CD4-positive, alpha-beta T cell treated with Interleukin-17A for 1 hour (primary cell): ENCODE measurements around the gene FANCI.

Experiments
- DNase-seq: peaks from one replicate; pipeline ENCODE4 v3.0.0-alpha.2; 2020

Gene FANCI

DNA sequence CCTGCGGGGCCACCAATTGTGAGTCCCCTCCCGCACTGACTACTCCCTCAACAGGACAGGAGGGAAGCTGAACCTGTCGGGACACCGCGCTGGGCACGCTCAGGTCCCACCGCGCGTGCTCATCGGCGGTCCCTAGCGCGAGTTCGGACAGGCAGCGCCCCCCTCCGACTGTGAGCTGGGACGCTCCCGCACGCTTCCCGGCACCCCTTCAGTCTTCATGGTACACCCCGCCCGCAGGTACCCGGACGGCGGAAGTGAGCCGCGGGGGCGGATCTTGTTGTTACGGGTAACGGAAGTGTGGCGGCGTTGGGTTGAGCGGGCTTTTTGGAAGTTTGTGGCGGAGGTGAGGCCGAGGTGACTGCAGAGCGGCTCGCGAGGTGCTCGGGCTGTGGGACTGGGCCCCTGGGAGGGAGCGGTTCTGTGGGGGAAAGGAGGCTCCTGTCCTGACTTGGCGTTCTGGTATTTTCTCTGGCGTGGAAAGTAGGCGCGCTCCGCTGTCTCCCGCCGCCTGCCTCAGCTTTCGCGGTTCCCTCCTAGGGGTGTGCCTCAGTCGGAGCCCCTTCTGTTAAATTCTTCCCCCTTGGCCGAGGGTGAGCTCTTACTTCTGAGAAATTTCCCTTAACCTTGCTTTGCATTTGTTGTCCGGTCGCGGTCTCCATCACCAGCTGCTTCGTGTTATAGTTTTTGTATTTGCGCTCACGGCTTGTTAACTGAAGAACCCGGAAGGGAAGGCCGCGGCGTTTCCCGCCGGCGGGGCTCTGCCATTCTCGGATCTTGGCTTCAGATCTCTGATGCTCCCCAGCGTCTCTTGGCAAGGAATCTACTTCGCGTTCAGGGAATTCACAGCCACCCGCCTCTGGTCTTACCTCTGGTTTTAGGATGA is at the start of gene FANCI:
FANCI (plus strand) TSS at position 289 of the 883 bp plus-strand sequence. CDS start 3,669 bp downstream, outside the sequence.
- peak; percentile 96 for DNase-seq

DNA sequence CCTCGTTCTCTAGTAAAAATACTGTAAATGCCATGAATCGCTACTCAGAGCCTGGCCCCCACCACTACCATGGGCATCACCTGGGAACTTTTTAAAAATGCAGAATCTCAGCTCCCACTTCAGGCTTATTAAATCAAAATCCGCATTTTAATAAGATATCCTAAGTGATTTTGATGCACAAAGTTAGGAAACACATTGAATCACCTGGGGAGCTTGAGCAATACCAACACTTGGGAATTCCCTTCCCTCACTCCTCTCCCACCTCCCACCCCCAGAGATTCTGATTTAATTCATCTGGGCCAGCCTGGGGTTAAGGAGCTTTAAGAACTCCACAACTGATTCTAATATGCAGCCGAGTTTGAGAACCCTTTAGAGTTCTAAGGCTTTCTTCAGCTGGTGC is 49.2 kb upstream of the FANCI start:
- no peak for DNase-seq

DNA sequence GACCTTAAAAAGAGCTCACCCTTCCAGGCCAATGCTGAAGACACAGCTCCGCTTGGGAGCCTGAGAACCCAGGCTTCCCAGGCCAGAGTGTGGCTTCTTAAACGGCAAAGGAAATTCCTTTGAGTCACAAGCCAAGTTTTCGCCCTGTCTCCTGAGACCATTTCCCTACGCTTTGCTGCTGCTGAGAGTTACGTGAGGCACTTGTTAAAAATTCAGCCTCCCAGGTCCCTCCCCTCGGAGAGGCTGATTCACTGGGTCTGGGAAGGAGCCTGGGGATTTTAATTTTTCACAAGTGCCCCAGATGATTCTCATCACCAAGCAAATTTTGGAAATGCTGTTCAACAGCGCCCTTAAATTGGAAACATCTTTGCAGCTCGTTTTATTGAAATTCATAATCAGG is 47.9 kb upstream of the FANCI start:
- DNase-seq: no peak

DNA sequence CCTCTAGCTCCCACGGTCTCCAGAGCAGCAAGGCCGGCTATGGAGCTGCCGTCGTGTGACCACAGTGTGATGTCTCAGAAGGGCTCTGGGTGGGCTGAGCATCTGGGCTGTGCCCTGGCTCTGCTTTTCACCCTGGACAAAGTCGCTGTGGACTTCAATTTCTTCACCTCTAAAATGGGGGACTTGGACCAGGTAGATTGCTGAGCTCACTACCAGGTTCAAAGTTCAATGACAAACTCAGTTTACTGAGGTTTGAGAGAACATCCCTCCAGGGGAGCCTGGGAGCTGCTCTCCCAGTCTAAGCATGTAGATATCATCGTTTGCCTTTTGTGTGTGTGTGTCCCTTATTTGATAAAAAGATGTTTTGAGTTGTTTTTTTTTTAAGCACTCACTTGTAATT is 47.5 kb upstream of the FANCI start:
- DNase-seq: no peak

DNA sequence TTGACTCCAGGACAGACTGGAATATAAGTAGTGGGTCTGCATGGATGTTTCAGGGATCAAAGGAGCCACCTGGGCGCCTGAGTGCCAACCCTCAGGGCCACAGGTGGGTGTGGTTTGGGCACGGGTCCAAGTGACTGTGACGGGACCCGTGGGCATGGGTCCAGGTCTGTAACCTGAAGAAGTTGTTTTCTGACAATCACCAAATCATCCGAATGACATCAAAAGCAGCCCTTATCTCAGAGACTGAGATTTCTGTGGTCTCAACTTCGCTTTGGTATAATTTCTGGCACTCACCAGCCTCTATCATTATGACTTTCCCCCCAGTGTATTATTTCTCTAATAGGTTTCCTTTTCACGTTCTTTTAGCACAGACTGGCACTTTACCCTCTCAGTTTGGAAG is 46.8 kb upstream of the FANCI start:
- DNase-seq: no peak

DNA sequence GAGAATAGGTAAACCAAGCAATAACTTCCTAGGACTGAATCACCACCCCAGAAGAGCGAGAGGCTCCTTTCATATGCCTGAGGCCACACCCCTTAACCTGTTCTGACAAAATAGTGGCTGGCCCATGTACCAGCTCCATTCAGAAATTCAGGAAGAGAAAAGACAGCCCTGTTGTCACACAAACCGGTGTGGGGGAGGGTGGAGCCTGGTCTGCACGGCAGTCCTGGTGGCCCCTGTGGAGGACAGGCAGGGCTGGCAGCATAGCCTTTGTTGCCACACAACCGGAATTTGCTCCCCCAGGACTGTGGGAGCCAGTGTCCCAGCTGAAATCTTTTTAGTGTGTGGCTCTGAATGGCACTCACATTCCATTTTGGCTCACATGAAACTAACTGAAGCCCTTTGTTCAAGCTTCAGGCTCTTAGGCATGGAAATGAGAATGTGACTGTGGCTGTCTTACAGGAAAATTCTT is 46.2 kb upstream of the FANCI start:
- no peak for DNase-seq

DNA sequence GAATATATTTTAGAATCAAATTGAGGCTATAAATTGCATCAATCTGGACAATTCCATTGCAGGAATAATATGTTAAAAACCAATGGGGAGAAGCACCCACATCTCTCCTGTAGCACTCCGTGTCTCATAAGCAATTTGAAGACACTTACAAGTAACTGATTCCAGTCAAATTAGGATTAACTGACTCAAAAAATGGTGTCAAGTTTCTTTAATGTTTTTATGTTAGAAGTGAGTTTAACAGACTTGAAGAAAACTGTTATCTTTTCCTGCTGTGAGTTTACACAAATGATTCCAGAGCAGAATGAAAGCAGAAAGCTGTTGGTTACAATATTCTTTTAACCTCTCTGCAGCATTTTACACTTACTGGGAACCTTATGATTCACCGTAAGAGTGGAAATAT is 45.6 kb upstream of the FANCI start:
- DNase-seq: no peak

DNA sequence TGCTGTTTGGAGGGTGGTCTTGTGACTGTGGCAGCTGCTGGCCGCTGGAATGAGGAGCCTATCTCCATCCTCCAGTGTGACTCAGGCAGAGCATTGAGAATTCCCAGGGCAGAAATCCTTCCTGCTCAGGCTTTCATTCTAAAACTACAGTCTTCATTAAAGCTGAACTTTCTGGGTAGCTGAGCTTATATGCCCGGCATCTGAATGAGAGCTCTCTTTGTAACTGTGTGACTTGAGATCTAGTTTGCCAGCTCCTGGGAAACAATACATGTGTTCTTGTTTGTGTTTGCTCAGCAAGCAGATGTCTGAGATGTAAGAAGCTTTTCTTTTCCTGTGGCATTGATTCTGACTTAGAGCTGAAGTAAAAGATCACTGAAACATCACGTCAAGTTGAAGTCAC is 44.8 kb upstream of the FANCI start:
- DNase-seq: no peak

DNA sequence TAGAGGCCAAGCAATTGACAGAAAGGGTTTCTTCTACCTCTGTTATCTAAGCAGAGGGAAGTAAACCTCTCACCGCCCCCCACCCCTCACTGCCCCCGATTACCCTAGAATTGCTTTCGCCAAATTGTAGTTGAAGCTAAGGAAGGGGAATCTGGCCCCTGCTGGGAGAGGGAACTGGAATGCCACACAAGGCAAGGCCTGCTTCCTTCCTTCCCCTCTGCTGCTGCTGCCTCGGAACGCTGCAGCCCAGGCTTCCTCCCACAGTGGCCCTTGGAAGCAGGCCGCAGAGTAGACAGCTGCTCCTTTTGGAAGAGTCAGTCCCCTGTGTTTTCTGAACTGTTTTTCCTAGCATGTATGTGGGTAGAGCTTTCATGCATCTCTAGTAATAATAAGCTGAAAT is 44.0 kb upstream of the FANCI start:
- no peak for DNase-seq

DNA sequence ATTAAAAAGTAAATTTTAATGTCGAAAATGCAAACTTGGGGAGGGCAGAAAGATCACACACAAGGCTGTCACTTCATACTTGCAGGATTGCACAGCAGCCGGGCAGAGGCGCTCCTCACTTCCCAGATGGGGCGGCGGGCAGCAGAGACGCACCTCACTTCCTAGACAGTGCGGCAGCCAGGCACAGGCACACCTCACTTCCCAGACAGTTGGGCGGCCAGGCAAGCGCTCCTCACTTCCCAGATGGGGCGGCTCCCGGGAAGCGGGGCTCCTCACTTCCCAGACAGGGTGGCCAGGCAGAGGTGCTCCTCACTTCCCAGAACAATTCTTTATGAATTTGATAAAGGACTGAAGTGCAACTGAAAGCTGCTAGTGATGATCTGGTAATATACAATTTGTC is 43.6 kb upstream of the FANCI start:
- no peak for DNase-seq

DNA sequence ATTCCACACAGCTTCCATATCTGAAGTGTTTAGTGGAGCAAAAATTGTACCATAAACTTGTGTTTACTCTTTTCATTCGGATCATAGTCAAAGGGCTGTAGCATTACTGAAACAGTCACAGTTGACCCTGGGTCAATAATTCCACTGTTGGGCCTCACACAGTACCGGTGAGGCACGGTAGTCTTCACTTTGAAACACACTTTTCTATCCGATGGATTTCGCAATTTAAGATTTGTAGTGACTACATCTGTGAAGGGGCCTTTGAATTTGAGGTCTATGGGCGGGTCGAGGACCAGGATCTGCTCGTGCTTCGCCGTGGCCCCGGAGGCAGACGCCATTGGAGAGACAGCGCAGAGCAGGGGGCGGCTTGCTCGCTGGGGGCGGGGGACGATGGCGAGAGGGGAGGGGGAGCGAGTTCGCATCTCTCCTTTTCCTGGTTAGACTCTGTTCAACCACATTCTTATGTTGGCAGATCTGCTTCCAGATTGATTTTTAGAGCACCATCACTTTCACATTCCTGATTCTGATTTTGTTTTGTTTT is 42.2 kb upstream of the FANCI start:
- no peak for DNase-seq

DNA sequence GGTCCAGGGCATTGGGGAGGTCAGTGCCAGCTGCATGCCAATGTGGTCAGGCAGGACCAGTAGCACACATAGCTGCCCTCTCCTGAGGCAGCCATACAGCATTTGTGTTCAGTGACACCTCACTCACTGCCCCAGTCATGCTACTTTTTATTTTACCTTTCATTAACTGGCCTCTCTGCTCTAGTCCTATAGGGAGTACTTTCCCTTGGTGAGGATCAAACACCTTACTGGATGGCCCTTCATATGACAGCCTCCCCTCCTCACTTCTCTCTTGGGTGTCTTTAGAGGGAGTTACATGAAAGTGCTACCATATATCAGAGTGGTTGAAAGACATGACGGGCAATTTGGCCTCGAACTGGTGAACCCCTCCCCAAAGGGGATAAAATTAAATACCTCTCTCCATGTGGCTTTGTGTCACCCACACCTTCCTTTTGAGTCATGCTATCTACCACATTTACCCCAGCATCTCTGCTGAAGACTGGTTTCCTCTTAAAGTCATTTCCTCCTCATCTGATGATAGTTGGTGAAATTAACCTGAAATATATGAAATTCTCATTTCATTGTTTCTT is 40.0 kb upstream of the FANCI start:
- DNase-seq: peak; percentile 28

DNA sequence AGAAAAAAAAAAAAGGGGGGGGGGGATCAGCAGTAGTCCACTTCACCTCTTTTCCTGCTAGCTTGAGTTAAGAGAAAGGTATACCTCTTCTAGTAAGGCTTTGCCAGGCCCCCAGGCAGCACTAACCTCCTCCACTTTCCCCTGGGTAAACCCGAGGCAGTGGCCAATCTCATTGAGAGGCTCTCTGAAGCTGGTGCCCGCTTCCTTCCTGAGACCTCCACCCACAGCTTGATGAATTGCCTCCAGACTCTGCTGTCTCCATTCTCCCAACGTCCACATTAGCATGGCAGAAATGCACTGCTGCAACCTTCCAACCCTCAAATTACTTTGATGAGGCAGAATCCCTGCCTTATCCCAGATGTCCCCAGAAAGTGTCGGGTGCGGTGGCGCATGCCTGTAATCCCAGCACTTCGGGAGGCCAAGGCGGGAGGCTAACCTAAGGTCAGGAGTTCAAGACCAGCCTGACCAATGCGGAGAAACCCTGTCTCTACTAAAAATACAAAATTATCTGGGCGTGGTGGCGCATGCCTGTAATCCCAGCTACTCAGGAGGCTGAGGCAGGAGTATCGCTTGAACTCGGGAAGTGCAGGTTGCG is 37.7 kb upstream of the FANCI start:
- DNase-seq: no peak

DNA sequence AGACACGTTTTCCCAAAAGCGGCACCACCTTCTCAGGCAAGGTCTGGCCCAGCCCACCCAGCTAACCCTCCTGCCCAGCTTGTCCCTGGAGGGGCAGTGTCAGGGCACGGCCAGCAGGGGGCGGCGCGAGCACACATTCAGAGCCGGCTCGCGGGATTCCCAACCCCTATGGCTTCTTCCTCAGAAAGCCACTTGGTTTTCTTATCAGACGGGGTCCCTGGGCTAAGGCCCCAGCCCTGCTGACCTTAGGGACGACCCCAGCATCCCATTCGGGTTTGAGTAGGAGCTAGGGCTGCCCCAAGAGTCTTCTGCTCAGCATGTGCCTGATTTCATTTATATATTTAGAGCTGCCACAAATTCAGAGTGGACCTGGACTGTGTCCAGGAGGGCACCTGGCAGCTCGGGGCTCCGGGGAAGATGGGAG is 36.9 kb upstream of the FANCI start:
- DNase-seq: peak; percentile 69

DNA sequence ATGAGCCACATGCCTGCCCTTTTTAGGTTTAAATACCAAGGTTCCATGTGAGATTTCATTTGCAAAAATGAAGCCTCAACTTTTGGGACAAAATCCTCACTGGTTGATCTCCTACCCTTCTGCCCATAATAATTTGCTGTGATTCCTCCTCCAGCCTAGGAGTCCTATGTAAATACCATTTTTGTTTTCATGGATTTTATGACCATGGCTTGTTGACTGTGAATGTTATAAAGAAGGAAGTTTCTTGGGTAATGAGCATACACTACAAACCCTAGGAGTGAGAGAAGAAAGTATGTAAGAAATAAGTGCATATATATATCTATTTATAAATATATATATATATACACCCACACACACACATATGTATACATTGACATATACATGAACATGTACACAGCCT is 35.5 kb upstream of the FANCI start:
- no peak for DNase-seq

DNA sequence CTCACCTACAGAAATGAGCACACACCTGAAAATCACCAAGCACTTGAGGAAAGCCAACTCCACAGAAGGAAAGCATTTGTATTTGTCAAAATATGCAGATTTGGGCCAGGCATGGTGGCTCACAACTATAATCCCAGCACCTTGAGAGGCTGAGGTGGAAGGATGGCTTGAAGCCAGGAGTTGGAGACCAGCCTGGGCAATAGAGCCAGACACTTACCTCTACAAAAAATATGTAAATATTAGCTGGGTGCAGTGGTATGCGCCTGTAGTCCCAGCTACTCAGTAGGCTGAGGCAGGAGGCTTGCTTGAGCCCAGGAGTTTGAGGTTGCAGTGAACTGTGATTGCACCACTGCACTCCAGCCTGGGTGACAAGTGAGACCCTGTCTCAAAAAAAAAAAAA is 34.7 kb upstream of the FANCI start:
- no peak for DNase-seq

DNA sequence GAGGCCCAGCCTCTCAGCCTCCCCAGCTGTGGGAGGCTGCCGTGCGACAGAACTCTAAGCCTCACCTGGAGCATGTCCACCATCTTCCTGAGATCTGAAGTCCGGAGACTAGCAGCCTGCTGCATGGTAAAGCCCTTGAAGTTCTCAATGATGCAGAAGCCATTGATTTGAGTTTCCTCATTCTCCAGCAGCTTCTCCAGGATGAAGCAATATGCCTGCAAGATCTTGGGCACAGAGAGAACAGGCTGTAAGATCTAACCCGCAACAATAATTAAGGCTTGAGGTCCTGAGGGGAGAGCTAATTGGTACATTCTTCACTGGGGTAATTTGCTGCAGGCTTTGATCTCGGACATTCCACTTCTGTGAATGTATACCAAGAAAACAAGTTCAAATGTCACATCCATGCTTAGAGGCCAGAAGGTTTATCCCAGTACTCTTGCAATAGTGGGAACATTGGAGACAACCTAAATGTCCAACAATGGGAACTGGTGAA is 32.1 kb upstream of the FANCI start:
- DNase-seq: no peak

DNA sequence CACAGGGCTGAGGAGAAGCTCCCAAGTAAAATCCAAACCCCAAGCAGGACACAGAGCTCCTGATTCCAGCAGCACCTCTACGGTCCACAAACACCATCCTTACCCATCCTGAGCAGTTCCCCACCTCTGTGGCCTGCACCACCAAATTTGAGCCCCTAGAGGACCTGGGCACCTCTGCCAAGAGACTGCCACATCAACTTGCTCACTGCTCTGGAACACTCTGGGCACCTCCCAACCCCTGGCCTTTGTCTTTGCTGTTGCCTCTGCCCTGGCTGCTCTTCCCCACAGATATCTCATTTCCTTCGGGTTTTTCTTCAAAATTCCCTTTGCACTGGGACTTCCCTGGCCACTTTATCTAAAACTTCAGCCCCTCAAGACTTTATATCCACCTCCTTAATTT is 28.2 kb upstream of the FANCI start:
- DNase-seq: no peak

DNA sequence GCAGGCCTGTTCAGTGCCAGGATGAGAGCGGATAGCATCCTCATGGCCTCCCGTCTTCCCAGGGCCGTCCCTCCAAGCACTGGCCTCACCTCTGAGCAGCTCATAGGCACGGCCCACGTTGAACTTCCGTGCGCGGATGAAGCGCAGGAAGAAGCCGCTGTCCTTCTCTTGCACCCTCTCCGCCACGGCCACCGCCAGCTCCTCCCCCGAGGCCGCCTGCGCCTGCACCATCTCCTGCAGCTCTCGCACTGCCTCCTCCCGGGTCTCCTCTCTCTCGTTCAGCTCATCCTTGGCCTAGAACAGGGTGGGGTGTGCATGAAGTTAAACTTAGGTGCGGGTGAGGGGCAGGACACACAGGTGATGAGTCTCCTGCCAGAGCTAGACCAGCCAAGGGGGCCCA is 26.7 kb upstream of the FANCI start:
- DNase-seq: no peak

DNA sequence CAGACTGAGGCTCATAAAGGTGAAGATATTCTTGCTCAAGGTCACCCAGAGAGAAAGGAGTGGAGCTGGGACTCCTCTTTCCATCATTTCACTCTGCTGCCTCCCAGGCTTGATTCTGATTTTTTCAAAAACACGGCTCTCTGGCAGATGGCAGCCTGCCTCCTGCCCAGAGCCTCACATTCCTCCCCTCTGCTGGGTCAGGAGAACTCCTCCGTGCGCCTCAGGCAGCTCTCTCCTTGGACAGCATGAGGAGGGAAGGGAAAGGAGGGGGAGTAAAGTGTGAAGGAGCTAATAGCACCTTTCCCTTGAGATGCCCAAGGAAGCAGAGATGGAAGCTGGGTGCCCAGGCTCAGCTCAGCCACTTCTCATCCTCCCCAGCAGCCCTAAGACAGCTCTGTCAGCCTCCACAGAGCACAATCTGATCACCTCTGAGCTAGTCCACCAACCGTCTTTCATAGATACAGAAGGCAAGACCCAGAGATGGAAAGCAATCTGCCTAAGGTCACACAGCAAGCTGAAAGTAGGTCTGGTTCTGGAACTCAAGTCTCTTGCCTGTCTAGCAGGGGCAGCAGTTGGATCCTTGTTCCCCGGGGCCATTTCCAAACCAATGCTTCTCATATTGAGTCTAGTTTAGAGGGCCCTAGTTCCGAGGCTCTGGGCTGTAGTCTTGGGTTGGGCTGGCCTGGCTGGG is 25.9 kb upstream of the FANCI start:
- no peak for DNase-seq

DNA sequence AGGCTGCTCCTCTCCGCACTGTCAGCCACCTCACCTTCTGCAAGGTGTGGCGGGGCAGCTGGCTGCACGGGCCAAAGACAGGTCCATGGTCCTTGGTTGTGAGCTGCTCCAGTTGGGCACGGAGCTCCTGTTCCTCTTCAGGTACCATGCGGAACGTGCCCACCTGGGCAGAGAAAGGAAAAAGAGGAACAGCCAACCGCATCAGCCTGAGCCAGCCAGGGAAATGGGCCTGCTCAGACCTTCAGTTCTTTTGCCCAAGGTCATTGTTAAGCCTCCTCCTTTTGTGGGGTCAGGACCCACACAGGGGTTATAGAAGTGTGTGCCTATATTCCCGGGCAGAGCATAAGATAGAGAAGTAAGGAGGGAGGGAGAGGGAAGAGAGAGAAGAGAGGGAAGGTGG is 25.2 kb upstream of the FANCI start:
- DNase-seq: no peak

DNA sequence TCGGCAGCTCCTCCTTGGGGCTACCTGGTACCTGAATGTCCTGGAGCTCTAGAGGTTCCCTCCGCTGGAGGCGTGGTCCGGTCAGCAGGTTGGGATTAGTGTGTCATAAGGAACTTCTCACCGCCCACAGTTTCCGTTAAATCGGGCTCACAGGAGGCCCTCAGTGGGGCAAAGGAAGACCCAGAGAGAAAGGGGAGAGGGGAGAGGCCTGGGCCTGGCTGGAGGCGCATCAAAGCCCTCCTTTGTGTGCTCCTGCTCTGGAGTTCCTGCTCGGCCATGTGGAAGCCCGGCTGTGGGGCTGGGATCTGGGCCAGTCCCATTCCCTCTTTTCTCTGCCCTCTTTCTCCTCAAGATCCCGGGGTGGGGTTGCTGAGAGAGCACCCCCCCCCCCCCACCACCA is 22.2 kb upstream of the FANCI start, which contains the start of gene RLBP1:
RLBP1 (minus strand) TSS at position 37 of the 400 bp plus-strand sequence. CDS start 2,604 bp downstream, outside the sequence.
- DNase-seq: no peak

DNA sequence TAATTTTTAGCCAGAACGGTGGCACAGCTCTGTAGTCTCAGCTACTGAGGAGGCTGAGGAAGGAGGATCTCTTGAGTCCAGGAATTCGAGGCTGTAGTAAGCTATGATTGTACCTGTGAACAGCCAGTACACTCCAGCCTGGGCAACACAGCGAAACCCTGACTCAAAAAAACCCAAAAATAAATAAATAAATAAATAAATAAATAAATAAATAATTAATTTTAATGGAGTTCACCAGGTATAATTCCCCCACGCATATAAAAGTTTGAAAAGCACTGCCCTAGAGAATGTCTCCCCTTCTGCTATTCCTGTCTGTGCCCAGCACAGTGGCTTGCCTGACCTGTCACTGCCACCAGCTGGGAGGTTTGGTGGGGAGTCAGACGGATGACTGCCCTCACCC is 18.2 kb upstream of the FANCI start:
- DNase-seq: no peak
